Measurements from ENCODE around the gene COPG2.

Gene COPG2

DNA sequence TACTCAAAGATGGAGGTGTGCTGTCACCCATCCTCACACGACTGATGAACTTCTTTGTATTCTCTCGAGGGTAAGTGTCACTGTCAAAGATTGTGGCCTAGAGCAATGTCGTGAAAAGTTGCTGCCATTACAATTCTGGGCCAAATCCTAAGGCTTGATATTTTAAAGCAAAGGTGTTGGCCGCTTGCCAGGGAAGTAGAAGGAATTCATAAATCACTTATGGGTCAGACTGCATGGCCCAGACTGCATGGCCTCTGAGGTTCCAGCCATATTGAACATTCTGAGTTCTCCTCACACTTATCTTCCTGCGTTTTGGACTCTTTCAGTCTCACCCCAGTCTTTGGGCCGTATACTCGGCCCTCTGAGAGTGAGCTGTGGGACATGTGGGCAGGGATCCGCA is 168.1 kb downstream of the COPG2 start:
- no peak for DNase-seq (ENCODE audit: low read depth)

GRCh38 chr7:130494431-130494858 is 174.1 kb downstream of the COPG2 start:
- no peak for DNase-seq (ENCODE audit: low read depth)

- no peak for DNase-seq (ENCODE audit: low read depth)
Observed at GRCh38 chr7:130493275-130493873, 175.2 kb downstream of the COPG2 start.

- no peak for DNase-seq (ENCODE audit: low read depth)
Observed at GRCh38 chr7:130492523-130493274, 175.8 kb downstream of the COPG2 start.

DNA sequence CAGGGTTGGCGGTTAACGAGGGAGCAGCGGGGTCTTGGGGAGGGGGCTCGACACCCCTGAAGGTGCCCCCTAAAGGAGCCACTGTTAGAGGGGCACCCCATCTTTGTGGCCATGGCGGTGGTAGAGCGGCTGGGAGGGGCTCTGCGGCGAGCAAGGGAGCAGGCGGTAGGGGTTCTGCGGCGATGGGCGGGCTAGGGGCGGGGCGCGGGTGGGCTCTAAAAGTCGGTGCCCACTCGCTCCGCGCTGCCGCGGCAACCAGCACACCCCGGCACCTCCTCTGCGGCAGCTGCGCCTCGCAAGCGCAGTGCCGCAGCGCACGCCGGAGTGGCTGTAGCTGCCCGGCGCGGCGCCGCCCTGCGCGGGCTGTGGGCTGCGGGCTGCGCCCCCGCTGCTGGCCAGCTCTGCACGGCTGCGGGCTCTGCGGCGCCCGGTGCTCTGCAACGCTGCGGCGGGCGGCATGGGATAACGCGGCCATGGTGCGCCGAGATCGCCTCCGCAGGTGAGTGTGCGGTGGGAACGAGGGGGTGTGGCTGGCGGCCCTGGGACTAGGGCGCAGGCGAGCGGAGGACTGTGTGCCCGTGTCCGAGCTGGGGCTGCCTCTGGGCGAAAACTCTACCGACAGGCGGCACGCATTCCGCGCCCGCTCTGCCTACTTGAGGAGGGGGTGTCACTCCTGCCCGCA is 176.6 kb downstream of the COPG2 start, which contains the start of gene MEST:
TSS of gene MEST (plus strand) at position 245 of the 682 bp plus-strand sequence. CDS start at position 474, 229 bp downstream.
- no peak for DNase-seq (ENCODE audit: low read depth)

DNA sequence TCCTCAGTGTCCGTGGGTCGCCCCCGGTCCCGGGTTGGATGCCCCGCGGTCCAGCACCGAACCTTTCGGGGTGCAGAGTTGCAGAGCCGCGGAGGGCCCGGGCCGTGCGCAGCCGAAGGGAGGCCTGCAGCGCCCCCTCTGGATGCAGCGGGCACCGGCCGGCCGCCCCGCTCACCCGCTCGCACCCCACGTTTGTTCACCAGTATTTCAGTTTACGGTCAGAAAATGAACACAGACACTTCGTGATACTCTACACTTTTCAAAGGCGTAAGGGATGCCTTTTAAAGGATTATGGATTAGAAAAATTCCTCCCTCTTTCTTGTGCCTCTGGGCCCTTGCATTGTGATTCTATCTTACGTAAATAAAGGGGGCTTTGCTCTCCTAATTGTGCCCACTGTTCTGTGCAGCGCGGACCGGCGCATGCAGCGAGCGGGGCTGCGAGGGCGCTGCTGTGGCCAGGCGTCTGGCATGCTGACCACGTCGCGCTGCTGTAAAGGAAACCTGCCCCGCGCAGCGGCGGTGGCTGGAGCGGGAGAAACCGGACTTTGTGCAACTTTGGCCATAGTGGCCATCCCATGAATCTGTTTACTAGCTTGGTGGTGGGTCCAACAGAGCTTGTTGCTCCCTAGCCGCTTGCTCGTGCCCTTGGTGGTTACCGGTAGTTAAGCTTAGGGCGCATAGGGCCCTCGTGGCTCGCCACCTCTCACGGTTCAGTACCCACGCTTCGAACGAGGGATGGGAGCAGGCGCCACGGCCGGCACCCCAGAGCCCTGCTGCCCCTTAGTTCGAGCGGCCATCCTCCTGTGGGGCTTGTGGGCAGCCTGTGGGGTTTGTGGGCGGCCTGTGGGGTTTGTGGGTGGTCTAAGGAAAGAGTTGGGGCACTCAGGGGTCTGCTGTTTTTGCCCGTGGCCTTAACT is 177.4 kb downstream of the COPG2 start:
- no peak for DNase-seq (ENCODE audit: low read depth)

DNA sequence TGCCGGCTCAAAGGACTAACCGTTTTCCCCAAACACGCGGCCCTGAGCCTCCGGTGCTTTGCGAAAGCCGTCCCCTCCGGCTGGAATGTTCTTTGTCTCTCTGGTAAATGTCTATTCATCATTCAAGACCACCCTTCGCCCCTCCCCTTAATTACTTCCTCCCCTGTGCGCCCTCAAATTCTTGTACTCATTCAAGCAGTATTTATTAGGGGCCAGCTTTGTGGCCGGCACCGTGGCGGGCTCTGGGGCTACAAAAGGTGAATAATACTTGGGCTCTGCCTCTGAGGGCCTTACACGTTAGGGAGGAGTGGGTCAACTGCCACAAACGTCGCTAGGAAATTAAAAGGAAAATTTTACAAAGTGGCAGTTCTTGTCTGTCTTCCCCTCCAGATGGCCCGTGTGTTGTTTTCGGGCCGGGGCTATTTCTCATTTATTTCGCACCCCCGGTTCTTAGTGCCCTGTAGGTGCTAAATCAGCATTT is 178.2 kb downstream of the COPG2 start:
- no peak for DNase-seq (ENCODE audit: low read depth)

DNA sequence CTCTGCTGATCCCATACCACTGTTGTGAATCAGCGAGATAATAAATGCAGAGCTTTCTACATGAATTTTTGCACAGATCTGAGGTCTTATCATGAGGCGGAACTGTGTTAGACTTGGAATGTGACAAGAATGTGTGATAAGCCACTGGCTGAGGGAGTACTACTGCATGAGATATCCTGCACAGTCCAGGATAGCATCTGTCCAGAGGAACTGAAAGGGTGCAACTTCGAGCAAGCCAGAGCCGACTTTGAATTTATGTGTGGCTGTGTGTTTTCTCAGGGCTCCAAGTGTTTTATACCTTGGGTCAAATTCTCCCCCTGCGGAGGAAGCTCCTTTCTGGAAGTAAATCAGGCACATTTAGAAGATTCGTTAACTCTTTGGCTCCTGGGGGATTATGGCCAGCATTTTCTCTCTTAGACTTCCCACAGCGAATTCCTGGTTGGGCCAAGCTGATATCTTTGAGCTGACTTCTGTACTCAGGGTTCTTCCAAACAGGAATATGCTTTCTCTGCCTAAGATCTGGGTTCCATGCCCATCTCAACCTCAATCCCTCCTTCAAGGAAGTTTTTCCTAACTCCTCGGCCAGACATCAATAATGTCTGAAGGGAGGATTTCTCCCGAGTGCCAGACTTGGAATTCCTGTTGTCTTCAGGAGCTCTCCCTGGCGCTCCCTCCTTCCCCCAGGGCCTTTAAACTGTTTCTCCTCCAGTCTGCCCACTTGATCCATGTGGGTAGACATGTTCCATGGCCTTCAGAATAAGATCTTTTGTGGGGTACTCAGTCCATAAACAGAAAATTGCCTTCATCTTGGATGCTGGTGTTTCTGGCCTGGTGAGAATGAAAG is 179.2 kb downstream of the COPG2 start:
- DNase-seq (ENCODE audit: low read depth) = no peak

- no peak for DNase-seq (ENCODE audit: low read depth)
Observed at GRCh38 chr7:130488392-130489139, 180.0 kb downstream of the COPG2 start.

DNA sequence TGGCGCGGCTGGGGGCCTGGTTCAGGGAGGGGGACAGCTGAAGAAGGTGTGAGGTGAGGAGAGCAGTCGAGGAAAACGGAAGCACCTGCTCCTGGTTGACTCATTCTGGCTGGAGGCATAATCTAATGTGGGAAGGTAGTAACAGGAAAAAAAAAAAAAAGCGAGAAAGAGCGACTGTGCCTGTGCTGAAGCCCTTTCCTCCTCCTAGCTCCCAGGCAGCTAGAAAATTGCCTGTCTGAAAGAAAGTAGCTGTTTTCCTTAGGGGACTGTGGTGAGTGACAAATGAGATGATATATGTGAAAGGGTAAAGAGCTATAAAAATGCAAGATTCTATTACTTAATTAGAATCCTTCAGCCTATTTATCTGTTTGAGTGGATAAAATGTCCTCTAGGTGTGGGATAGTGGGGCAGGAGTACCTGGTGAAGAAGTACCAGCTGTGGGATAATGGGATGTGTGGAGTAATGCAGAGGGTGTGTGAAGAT is 181.6 kb downstream of the COPG2 start:
- no peak for DNase-seq (ENCODE audit: low read depth)

DNA sequence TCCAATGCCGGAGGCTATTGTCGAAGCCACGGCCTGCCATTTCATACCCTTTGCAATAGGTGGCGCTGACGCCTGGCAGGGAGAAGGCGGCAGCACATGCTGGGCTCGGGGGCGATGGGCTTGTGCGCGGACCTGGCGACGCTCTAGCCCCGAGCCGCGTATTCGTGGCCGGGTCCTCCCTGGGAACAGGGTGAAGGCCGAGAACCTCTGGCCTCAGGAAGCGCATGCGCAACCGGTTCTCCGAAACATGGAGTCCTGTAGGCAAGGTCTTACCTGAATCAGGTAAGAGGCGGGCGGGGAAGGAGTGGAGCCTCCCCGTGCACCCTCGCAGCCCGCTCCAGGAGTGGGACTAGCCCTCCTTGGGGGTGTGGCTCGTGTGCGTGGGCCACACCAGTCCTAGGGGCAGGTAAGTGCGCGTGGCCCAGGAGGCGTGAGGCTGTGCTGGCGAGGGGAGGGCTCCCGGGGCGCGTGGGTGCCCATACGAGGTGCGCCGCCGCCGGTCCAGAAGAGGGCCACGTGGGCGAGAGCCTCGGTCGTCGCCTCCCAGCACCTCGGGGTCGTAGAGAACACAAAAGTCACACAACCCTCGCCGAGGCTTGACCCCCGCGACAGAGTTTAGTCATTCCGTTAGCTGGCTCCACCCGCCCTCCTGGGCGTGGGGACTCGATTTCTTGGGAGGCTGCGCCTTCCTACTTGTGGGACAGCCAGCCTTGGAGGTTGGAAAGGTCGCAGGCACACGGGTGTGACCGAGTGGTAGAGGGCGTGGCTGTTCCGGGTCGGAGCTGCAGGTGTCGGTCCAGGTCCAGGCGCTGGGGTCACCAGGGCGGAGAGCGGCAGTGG is 182.2 kb downstream of the COPG2 start:
- no peak for DNase-seq (ENCODE audit: low read depth)

DNA sequence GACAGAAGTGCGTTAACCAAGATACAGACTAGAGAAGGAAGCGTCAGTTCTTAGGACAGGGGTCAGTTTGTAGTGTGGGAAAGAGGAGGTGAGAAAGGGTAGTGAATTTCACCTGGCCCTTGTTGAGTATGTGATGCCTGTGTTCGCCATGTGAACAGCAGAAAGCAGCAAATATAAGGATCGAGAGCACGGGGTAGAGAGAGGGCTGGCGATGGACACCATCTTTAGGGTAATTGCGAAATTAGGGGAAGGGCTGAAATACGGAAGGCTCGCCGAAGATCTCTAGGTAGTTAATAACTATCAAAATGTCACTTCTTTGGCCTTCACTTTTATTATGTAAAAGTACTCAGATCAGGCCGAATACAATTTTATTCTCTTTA is 182.8 kb downstream of the COPG2 start:
- no peak for DNase-seq (ENCODE audit: low read depth)

- DNase-seq (ENCODE audit: low read depth) = no peak
Observed at GRCh38 chr7:130483031-130483430, 185.5 kb downstream of the COPG2 start.

- DNase-seq (ENCODE audit: low read depth) = no peak
Observed at GRCh38 chr7:130481898-130482297, 186.7 kb downstream of the COPG2 start.

GRCh38 chr7:130479716-130480400 is 188.7 kb downstream of the COPG2 start:
- DNase-seq (ENCODE audit: low read depth) = no peak

DNA sequence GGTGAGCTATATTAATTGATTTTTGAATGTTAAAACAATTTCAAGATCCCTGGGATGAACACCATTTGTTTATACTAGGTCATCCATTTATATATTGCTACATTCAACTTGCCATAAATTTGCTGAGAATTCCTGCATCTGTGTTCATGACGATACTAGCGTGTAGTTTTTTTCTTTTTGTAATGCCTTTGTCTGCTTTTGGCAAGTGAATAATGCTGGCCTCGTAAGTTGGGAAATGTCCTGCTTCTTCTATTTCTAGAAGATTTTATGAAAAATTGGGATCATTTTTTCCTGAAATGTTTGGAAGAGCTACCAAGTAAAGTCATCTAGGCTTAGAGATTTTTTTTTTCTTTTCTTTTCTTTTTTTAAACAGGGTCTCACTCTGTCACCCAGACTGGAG is 189.6 kb downstream of the COPG2 start:
- no peak for DNase-seq (ENCODE audit: low read depth)

DNA sequence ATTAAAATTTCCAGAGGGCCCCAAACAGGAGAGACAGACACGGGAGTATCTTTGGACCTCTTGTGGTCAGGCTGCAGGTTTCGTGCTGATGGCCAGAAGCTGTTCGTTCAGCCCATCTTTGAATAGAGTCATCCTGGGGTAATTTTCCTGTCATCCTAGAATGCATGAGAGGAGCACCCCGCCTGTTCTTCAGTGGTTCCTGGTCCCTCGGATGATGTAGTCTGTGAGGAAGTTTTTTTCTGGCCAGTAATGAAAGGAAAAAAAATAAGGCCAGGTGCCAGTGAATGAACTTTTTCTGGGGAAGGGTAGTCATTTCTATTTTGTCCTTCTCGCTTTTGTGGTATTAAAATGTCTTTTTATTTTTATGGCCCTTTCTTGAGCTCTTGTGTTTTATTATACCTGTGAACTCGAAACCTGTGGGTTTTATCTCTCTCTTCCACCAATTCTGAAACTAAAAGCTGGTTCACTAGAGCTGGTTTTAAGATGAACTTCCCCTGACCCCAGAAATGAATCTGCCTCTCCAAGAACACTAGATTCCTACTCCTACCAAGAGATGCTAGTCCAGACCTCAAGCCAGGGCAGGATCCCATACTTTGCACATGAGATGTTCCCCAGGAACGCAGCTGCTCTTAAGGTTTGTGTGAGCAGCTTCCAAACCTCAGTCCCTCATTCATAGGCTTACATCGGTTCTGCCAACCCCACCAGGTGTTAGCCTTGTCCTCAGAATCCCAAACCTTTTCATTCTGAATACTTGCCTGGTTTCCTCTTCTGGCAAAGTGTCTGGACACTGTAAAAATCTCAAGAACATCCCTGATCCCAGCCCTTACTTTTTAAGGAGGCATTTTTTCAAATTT is 192.0 kb downstream of the COPG2 start:
- no peak for DNase-seq (ENCODE audit: low read depth)

- DNase-seq (ENCODE audit: low read depth) = no peak
Observed at GRCh38 chr7:130475776-130476175, 192.8 kb downstream of the COPG2 start.
